ENCODE measurements around the gene TAS2R60.

- TF ChIP-seq CTCF (conservative IDR thresholded peaks at IDR 0.05) = no peak
- no peak for TF ChIP-seq ZFX (IDR thresholded peaks at IDR 0.05)
These were observed 37.3 kb upstream of the TAS2R60 start for GRCh38 chr7:143406002-143406357.
